ENCODE data around the gene ODC1.
"Not testable (repeated sequence)": the region's sequence is repeated elsewhere in the genome, so short reads cannot be mapped to it uniquely, and the experiment has no call there.

The ODC1 gene

DNA sequence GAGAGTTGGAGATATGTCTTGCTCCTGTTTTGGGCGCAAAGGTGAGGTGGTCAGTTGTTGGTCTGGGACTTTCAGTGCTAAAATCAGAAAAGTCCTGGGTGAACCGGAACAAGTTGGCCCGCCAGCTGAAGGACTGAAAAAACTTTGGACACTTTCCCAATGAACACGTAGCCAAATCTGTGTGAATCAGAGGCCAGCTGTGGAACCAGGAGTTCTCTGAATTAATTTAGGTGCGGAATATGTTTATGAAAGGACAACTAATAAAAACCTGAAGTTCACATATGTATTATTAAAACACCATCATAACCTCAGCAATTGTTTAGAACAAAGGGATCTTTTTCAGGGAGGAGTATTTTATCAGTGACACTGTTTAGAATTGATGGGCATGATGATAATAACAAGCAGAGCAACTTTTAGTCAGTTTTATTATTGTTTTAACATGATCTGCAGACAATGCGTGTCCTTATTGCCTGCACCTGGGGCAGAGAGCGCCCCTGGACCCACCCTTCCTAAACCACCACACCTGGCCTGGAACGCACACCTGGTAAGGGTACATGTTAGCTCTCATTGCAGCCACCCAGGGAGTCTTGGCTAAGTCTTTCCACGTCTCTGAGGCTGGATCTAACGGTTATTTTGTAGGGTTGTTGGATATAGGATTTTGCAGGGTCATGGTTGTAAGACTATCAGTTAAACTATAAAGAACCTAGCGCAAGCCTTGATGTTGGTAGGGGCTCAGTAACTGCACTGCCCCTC, 9.9 kb upstream of the ODC1 start:
- no peak for DNase-seq (ENCODE audit: low read depth, low spot score)

DNA sequence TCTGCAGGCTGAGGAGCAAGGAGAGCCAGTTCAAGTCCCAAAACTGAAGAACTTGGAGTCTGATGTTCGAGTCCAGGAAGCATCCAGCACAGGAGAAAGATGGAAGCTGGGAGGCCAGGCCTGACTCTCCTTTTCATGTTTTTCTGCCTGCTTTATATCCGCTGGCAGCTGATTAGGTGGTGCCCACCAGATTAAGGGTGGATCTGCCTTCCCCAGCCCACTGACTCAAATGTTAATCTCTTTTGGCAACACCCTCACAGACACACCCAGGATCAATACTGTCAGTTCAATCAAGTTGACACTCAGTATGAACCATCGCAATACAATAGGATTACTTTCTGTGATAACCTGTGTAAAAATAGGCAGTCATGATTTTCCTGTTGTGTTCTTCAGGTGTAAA, 9.1 kb upstream of the ODC1 start:
- not testable (repeated sequence) for DNase-seq (ENCODE audit: low read depth, low spot score); H3K4me3 ChIP-seq (ENCODE audit: low read length)

More for the DNA sequence above, 9.9 kb upstream of the ODC1 start:
- H3K4me3 ChIP-seq (ENCODE audit: low read length), result no peak overlapping the region

DNA sequence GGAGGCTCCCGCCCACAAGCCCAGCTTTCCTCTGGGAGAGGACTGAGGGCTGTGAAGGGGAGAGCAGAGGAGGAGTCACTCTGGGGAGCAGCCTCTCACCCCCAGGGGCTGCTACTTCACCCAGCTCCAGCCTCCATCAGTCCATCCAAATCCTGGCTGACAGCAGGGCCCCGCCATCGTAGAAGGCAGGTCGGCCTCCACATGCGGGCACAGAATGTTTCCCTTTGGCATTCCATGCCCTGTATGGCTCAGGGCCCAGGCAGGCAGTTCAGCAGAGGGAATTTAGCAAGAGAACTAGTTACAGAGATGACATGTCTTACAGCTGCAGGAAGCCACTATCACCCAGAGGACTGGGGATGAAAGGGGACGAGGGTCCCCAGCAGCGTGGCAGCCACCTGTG, 6.4 kb upstream of the ODC1 start:
- no peak overlapping the region for H3K4me3 ChIP-seq (ENCODE audit: low read length)
- DNase-seq (ENCODE audit: low read depth, low spot score), result no peak

DNA sequence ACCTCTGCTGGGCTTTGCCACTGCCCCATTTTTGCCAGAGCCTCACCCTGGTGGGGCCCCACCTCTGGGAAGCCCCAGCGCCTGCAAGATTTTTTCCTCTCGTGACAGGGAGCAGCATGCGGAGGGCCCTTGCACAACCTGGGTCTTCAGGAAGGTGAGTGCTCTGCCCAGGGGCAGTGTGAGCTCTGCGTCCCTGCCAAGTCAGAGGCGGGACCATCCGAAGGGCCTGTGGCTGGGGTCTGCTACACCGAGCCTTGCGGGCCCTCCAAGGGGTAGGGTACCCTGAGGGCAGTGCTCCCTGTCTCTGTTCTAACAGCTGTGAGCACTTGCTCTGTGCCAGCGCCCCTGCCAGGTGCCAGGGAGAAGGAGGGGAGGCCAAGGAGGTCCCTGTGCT, 5.8 kb upstream of the ODC1 start:
- DNase-seq (ENCODE audit: low read depth, low spot score), result no peak
- H3K4me3 ChIP-seq (ENCODE audit: low read length), result no peak overlapping the region

DNA sequence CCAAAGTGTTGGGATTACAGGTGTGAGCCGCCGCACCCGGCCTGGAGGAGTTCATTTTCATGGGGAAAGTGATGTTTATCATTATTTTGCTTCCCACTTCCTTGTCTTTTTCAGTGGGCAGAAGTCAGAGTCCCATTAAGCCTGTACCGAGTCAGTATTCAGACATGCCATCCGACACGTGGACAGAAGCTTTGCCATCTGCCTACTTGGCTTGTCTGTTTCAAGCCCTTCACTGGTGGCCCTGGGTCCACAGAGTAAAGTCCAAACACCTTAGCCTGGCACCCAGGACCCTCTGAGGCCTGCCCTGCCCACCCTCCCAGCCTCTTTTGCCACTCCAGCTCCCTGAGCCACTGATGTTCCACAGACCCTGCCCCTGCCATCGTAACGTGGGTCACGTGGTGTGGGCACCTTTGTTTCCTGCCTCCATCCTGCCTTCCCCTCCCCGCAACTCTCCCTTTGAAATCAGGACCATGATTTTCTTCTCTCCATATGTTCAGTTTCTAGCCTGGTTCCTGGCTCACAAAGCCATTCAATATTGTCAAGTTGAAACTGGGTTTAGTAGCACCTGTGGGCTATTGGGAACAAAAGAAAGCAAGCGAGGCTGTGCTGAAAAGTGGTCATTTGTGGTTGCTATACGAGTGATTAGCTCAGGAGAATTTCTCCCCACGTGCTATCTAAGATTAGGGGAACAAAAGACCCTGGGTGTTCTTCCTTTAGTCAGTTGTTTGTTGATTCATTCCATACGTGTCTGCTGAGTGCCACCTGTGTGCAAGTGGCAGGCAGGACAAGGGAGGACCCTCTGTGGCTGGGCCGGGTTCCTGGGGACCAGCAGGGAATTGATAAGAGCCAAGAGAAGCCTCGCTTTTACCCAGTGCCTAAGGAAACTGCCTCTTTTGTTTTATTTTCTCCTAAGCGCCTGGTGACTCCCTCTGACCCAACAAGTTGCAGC, 5.1 kb upstream of the ODC1 start:
- DNase-seq (ENCODE audit: low read depth, low spot score), result no peak
- no peak overlapping the region for H3K4me3 ChIP-seq (ENCODE audit: low read length)

DNA sequence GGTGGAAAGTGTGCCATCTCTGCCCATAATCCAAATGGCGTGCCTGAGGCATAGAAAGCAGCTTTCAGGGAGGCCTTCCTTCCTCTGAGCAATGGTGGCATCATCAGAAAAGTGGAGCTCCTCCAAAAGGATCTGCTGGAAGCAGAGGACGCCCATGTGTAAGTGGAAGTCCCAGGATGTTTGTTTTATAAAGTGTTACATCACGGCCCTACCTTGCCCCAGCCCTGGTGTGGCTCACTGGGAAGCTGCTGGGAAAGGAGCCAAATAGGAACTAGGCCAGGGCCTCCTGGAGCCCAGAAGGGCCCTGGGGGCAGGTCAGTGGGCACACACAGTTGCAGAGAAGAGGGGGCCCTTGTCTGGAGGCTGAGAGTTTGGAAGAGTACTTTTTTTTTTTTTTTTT, 4.2 kb upstream of the ODC1 start:
- no peak for DNase-seq (ENCODE audit: low read depth, low spot score)
- H3K4me3 ChIP-seq (ENCODE audit: low read length), result no peak overlapping the region

DNA sequence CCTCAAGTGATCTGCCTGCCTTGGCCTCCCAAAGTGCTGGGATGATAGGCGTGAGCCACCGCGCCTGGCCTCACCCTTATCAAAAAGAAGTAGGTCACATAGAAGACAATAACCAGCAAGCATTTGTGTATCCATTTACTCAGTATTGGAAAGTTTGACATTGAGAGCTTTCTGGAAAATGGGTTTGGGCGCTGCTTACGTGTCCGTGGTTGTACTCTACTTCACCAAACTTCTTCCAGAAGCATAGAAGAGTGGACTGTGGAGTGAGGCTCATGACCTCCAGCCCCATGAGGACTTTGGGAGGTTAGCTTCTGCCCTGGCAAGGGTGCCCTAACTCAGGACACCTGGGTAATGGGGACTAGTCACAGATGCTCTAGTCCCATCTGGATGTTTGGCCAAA, 3.7 kb upstream of the ODC1 start:
- no peak for DNase-seq (ENCODE audit: low read depth, low spot score)
- H3K4me3 ChIP-seq (ENCODE audit: low read length), result no peak overlapping the region

DNA sequence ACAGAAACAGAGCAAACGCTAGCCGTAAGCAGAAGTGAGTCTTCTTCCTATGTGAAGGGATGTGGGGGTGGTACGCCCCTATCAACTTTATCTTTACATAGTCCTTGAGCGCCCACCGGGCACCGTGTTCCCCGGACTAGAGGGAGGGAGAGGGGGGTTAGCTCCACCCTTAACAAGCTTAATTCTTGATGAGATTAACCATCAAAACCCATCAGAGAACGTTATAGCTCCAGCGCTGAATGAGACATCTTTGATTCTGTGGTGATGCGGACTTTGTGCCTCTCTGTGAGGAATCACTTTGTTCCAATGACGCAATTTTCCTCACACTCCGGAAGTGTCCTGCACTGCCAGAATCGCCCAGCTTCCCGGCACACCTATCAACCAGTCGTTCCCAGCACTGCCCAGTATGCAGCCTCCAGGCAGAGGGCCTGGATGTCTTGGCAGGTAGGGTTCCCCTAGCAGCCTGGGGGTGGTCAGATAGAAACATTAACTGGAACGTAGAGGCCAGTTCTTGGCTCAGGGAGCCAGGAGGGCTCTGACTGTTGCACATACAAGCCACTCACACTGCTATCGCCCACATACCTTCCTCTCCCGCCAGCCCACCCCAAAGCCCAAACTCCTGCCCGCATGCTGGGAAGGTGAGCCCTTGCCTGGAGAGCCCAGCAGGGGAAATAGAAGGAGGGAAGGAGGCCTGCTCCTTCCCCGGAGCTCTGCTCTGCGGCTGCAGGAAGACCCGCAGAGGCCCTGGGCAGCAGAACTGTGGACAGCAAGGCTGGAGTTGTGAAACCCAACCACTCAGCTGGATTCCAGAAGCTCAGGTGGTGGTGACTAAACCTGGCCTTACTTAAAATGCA, 1.9 kb upstream of the ODC1 start:
- no peak for DNase-seq (ENCODE audit: low read depth, low spot score)
- H3K4me3 ChIP-seq (ENCODE audit: low read length), result no peak overlapping the region

DNA sequence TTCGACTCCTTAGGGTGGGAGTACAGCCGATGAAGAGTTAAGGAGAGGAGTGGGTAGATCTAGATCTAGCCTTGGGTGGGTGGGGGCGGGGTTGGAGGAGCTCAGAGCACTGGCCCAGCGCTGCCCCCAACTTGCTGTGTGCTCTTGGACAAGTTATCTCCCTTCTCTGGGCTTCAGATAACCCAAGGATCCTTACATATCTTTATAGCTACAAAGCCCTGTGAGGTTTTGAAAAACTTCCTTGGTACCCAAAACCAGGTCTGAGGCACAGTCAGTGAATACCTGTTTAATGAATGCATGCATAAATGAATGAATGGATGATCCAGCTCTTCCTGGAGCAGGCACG, 1.3 kb upstream of the ODC1 start:
- no peak overlapping the region for H3K4me3 ChIP-seq (ENCODE audit: low read length)
- no peak for DNase-seq (ENCODE audit: low read depth, low spot score)

DNA sequence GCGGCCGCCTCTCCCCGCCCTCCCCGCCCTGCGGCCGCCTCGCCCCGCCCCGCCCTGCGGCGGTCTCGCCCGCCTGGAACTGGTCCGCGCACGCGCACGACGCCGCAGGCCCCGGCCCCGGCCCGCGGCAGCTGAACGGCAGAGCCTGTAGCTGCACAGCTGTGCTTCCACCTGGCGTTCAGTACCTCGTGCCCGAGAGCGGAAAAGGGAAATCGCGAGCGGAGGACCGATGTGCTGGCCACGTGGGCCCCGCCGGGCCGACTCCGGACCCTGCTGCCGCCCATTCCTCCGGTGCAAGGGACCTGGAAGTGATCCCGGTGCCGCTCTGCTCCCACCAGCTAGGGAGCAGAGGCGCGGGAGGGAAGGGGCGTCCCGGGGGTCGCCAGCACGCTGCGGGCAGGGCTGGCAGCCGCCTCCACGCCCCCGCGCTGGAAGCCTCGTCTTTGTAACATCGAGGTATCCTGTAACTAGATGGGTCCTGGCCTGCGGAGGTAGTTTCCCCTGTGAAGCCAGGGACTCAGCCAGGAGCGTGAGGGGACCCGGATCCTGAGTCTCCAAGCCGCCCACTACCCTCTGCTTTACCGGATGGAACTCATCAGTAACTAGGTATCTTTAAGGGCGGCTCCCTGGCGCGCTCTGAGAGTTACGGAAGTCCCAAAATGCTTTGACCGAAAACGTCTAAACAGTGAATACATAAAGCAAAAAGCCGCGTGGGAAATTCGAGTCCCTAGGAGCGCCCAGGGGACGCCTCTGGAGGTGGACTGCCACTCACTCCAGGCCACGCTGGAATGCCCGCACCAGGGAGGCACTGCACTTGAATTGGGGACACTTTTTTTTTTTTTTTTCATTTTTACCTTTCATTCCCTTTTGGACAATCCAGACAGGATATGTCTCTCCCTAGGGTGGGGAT, 704 bp upstream of the ODC1 start:
- peak; percentile 87 for DNase-seq (ENCODE audit: low read depth, low spot score)
- peak overlapping the region; percentile 54 for H3K4me3 ChIP-seq (ENCODE audit: low read length)

DNA sequence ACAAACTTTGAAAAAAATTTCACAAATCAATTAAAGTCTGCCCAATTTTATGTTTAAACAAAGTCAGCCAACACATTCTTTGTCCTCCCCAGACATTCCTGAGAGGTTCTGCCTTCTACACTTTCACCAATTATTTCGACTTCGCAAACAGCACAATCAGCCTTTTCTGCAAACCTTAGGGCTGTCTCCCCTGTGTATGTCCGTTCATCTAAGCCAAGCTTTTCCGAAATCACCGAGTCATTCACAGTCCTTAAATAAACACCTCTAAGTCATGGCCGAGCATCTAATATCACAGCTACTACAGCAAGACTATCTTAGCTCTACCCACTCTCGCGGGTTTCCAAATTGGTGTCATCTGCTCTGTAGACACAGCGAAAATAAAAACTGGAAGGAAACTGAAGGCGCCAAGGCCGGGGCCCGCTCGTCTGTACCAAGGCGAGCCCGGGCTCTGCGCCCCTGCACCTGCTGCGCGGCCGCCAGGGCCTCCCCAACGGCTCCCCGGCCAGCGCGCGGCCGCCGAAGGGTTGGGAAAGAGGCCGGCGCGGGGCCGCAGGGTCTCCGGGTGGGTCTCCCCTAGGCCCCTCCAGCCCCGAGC, 730 bp downstream of the ODC1 start:
- H3K4me3 ChIP-seq (ENCODE audit: low read length), result peak overlapping the region; percentile 91
- DNase-seq (ENCODE audit: low read depth, low spot score), result no peak

DNA sequence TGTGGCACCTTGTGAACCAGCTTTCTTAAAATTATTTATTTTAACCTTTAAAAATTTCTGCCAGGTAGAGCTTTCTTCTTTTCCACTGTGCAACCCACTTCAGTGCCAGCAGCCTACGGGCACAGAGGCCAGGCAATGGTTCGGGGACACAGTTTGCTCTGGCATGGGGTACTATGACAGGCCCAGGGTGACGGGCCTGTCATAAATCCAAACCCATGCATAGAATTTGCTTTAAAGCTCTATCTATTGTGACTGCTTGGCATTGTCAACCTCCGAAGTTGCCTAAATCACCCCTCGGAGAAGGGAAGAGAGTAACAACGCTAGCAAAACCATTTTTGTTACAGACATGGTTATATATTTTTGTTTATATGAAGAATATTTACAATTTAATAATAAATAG, 1.5 kb downstream of the ODC1 start:
- no peak for DNase-seq (ENCODE audit: low read depth, low spot score)
- H3K4me3 ChIP-seq (ENCODE audit: low read length), result peak overlapping the region; percentile 91

DNA sequence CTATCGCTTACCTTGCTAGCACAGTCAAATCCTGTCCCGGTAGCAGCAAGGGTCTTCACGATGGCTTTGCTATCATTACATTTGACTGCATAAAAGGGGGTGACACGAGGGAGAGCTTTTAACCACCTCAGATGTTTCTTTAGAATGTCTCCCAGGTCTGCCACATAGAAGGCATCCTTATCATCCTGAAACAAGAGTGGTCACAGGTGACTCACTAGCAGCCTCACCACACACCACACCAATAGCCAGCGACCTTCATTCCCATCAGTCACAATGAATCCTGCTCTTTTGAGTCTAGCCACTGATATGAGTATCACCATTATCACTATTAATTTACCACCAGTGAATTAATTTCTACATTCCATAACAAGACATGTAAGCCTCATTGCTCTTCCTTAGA, 3.7 kb downstream of the ODC1 start:
- DNase-seq (ENCODE audit: low read depth, low spot score), result no peak

DNA sequence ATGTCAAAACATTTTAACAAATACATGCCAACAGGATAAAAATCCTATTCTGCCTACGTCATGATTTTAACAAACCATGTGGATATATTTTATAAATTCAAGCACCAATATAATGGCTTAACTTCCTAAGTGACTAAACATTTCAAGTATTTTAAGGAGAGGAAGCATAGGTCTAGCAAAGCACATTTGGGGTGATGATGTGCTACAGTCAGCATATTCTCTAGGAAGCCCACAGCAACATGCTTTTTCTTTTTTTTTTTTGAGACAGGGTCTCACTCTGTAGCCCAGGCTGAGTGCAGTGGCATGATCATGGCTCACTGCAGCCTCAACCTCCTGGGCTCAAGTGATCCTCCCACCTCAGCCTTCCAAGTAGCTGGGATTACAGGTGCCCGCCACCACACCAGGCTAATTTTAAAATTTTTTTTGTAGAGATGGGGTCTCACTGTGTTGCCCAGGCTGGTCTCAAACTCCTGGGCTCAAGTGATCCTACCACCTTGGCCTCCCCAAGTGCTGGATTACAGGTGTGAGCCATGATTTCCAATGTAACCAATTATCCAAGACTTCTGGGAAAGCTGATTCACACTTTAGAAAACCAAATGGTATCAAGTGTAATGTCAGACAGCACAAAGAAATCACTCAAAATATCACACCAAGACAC, 5.5 kb downstream of the ODC1 start:
- not testable (repeated sequence) for H3K4me3 ChIP-seq (ENCODE audit: low read length); DNase-seq (ENCODE audit: low read depth, low spot score)

More for the DNA sequence above, 3.7 kb downstream of the ODC1 start:
- no peak overlapping the region for H3K4me3 ChIP-seq (ENCODE audit: low read length)

DNA sequence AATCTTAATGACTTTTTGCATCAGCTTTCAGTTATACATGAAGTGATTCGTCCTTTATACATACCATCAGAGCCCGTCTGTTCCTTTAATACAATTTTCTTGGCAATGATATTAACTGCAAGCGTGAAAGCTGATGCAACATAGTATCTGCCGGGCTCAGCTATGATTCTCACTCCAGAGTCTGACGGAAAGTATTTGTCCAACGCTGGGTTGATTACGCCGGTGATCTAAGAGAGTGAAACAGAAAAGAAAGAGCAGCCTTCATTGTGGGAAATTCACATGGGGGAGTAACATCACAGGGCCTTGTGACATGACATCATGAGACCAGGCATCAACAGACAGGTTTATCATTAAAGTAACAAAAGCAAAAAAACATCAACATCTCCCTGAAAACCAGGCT, 6.2 kb downstream of the ODC1 start:
- H3K4me3 ChIP-seq (ENCODE audit: low read length), result no peak overlapping the region
- no peak for DNase-seq (ENCODE audit: low read depth, low spot score)

DNA sequence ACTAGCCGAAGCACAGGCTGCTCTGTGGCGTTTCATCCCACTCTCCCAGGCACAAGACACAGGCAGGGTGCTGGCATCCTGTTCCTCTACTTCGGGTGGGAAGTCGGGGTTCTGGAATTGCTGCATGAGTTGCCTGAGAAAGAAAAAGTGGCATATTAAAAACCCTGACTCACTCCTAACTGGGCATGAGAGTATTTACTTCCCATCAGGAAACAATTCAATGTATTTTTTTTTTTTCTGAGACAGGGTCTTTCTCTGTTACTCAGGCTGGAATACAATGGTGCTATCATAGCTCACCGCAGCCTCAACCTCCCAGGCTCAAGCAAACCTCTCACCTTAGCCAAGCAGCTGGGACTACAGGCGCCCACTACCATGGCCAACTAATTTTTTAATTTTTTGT, 7.4 kb downstream of the ODC1 start:
- no peak overlapping the region for H3K4me3 ChIP-seq (ENCODE audit: low read length)
- DNase-seq (ENCODE audit: low read depth, low spot score), result no peak

DNA sequence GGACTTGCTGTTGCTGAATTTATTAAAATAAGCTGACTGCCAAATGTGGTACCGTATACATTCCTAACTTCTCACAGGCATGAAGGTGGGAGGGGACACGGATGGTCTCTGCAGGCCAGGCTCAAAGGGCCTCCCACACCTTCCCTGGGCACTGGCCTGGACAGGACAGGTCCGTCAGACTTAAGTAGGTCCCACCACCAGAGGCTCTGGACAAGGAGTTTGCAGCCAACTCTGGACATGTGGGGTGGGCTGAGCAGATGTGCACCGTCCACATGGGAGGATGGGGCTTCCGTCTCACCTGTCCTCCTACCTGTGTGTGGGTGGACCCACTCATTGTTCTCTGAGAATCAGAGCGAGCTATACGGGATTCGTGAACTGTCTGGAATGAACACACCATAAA, 8.2 kb downstream of the ODC1 start:
- no peak for DNase-seq (ENCODE audit: low read depth, low spot score)
- no peak overlapping the region for H3K4me3 ChIP-seq (ENCODE audit: low read length)

Data from Jurkat, Clone E6-1 (cell line).